CD4-positive, alpha-beta memory T cell (primary cell): ENCODE data around the gene EI24. TPM values are rescaled to one million over a fixed set of nuclear protein-coding genes. Genes with fewer than 3 reads are reported as not detected.
A peak's percentile ranks its signal among the peaks of the same experiment; 100 is the strongest.
"Not testable (repeated sequence)": the region's sequence is repeated elsewhere in the genome, so short reads cannot be mapped to it uniquely, and the experiment has no call there.

Experiments used
- CTCF ChIA-PET: fragments of 350-600 bp; sonication (Branson Sonifier 250); formaldehyde crosslinking; loops from one replicate; lab custom pipeline; 2021; ENCODE audit warnings: inconsistent platforms; ENCODE audit not compliant: partially characterized antibody; lab: Charles Lee
- POLR2A ChIA-PET: fragments of 350-600 bp; sonication (Branson Sonifier 250); formaldehyde crosslinking; loops from one replicate; lab custom pipeline; 2021; ENCODE audit not compliant: partially characterized antibody; lab: Charles Lee
- DNase-seq, 5 donors: peaks; one replicate each; pipeline versions ENCODE4 v3.0.0 to v3.0.0-alpha.2; 2020 to 2022; ENCODE audit warnings: mixed read lengths in 1 of 5
- H3K27ac ChIP-seq: one replicate; pipeline ENCODE4 v1.7.0; 2013; ENCODE audit warnings: low read depth, low read length
- H3K27me3 ChIP-seq: 2 replicates; pipeline ENCODE4 v1.7.0; 2013; ENCODE audit warnings: mild to moderate bottlenecking, low read length, moderate library complexity; ENCODE audit not compliant: insufficient read depth
- H3K36me3 ChIP-seq: 2 replicates; pipeline ENCODE4 v1.7.0; 2013; ENCODE audit warnings: mild to moderate bottlenecking, low read length, moderate library complexity; ENCODE audit not compliant: insufficient read depth
- H3K4me1 ChIP-seq: 2 replicates; pipeline ENCODE4 v1.7.0; 2013; ENCODE audit warnings: mild to moderate bottlenecking, low read length, moderate library complexity; ENCODE audit not compliant: insufficient read depth
- H3K4me3 ChIP-seq, 2 donors: one replicate each; pipeline ENCODE4 v1.7.0; 2013; ENCODE audit warnings: low read length in 2 of 2, mild to moderate bottlenecking in 1 of 2
- H3K9me3 ChIP-seq, 2 donors: one replicate each; pipeline ENCODE4 v1.7.0; 2013; ENCODE audit warnings: low read length in 2 of 2, control low read depth in 1 of 2; ENCODE audit not compliant: control insufficient read depth in 1 of 2
- H3K27ac Mint-ChIP-seq, 7 donors: one replicate each; pipeline ENCODE4 v1.8.0; 2020 to 2021; ENCODE audit warnings: mixed read lengths in 7 of 7, mild to moderate bottlenecking in 6 of 7, inconsistent platforms in 3 of 7, moderate library complexity in 3 of 7
- H3K27me3 Mint-ChIP-seq, 2 donors: one replicate each; pipeline ENCODE4 v1.8.0; 2020 to 2021; ENCODE audit warnings: mixed read lengths in 2 of 2
- H3K36me3 Mint-ChIP-seq, 2 donors: one replicate each; pipeline ENCODE4 v1.8.0; 2020 to 2021; ENCODE audit warnings: mixed read lengths in 2 of 2, inconsistent platforms in 1 of 2, mild to moderate bottlenecking in 1 of 2
- H3K4me1 Mint-ChIP-seq, 4 donors: one replicate each; pipeline ENCODE4 v1.8.0; 2020 to 2021; ENCODE audit warnings: mixed read lengths in 4 of 4, mild to moderate bottlenecking in 1 of 4
- H3K4me3 Mint-ChIP-seq, 8 donors: one replicate each; pipeline ENCODE4 v1.8.0; 2020 to 2021; ENCODE audit warnings: mixed read lengths in 8 of 8, mild to moderate bottlenecking in 7 of 8, moderate library complexity in 6 of 8, inconsistent platforms in 3 of 8
- H3K9me3 Mint-ChIP-seq, 8 donors: one replicate each; pipeline ENCODE4 v1.8.0; 2020 to 2021; ENCODE audit warnings: mixed read lengths in 8 of 8, mild to moderate bottlenecking in 5 of 8, inconsistent platforms in 3 of 8, moderate library complexity in 1 of 8
- intact Hi-C: fragments of 100-400 bp; cut with micrococcal nuclease; formaldehyde crosslinking; loops from one replicate; pipeline ENCODE4 v1.15.1; 2023
- polyA plus RNA-seq, 2 donors: library from polyadenylated mRNA; unstranded; fragments of 300-500 nt; fragmentation: Illumina TruSeq; gene quantifications; one replicate each; pipeline ENCODE4 v1.2.3, GENCODE V29; 2021
- total RNA-seq, 2 experiments: library from RNA; stranded (reverse); gene quantifications; one replicate each; pipeline ENCODE4 v1.2.3, GENCODE V29; 2021

EI24 gene
- total RNA-seq (10 to 100 TPM; 35.5 to 36.8 TPM), polyA plus RNA-seq (10 to 100 TPM; 59.5 to 61.2 TPM)

DNA sequence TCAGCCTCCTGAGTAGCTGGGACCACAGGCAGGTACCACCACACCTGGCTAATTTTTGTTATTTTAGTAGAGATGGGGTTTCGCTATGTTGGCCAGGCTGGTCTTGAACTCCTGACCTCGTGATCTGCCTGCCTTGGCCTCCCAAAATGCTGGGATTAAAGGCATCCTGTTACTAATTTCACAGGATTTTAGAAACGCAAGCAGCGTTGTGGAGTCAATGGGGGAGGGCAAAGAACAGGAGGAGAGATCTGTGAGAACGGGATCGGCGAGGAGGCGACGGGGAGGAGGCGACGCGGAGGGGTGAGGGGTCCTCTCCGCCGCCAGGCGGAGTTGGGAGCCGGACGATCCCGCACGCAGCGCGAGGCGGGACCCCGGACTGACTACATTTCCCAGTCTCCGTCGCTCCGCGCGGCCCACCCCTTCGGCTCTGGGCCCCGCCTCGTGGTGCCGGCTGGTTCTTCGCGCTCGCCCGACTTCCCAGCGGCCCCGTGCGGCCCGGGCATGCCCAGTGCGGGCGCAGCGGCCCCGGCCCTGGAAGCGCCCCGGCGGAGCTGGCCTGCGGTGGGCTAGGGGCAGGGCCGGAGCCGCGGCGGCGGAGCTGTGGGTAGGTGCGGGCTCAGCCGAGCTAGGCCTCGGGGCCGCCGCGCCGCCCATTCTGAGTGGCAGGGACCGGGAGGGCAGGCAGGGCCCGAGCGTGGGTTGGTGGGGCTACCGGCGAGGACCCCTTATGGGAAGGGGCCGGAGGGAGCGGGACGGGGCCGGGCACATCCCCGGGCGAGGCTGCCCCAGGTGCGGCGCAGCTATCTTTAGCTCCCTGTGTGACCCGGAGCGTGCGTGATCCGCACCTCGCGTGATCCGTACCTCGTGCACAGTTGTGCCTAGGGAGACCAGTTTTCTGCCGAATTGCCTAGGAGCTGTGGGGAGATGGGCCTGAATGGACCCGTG lies at the start of gene EI24:
EI24 (plus strand) TSS at position 508 of the 945 bp plus-strand sequence. CDS start 3,051 bp downstream, outside the sequence.
- peak within 1 kb of the TSS; percentile 81 for H3K27ac ChIP-seq
- H3K4me1 ChIP-seq = peaks cover 25% of the 10 kb centered on the region
- no peaks in the 10 kb centered on the region for H3K27me3 ChIP-seq
- peaks cover 0 to 1% of the 10 kb centered on the region in 2 donors for H3K27me3 Mint-ChIP-seq
- peaks cover 13 to 32% (median 18%) of the 10 kb centered on the region in 4 donors for H3K4me1 Mint-ChIP-seq
- peaks cover 8% of the 10 kb centered on the region for H3K36me3 ChIP-seq
- DNase-seq = peak; percentile 83 to 86 (median 85)
- no peaks in the 10 kb centered on the region for H3K9me3 Mint-ChIP-seq
- POLR2A ChIA-PET = interaction anchor here (1.0 to 3.5 kb wide), 15 partner anchors 11 to 735 kb away, joined by 3 to 107 read pairs (median 5); partner anchors contain the start of genes CCDC15, CHEK1, DCPS and FOXRED1
- H3K4me3 Mint-ChIP-seq = peak within 1 kb of the TSS; percentile 88 to 95 (median 93)
- H3K4me3 ChIP-seq = peak within 1 kb of the TSS; percentile 84 to 93
- H3K9me3 ChIP-seq = no peaks in the 10 kb centered on the region
- peaks cover 5 to 16% of the 10 kb centered on the region in 2 donors for H3K36me3 Mint-ChIP-seq
- CTCF ChIA-PET = interaction anchor here (0.9 to 4.4 kb wide), 17 partner anchors 9 to 334 kb away, joined by 3 to 37 read pairs (median 3); partner anchors contain the start of genes CHEK1, PUS3 and STT3A
- intact Hi-C loops = loop anchor here (1.0 to 10.0 kb wide), 6 partner anchors 23 to 696 kb away; partner anchors contain the start of genes CCDC15, CHEK1, FOXRED1 and HYLS1
- peak within 1 kb of the TSS; percentile 85 to 97 (median 94) for H3K27ac Mint-ChIP-seq

DNA sequence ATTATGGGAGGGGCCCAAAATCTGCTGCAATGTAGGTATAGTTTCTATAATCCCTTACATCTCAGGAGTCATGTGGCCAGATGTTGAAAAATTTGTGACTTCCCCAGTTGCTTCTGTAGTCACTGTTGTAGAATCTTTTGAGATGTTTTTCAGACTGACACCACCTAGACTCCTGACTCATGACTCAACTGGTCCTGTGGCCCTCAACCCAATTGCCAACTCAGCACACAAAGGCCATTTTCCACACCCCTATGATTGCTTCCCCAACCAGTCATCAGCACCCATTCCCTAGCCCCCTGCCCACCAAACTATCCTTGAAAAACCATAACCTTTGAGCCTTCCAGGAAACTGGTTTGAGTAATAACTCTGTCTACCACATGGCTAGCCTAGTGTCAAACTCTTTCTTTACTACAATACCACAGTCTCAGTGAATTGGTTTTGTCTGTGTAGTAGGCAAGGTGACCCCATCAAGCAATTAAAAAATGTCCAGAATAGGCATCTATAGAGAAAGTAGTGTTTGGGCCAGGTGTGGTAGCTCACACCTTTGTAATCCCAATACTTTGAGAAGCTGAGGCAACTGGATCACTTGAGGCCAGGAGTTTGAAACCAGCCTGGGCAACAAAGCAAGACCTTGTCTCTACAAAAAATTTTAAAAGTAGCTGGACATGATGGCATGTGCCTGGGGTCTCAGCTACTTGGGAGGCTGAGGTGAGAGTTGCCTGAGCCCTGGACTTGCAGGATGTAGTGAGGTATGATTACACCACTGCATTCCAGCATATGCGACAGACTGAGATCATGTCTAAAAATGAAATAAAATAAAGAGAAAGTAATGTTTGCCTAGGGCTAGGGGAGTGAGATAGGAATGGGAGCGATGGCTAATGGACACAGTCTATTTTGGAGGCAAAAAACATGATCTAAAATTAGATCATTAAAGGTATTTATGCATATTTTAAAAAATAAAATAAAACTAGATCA lies 49.1 kb upstream of the EI24 start:
- ChIA-PET CTCF (no interaction called here), POLR2A (no interaction called here)
- H3K27me3 ChIP-seq = no peaks in the 10 kb centered on the region
- intact Hi-C loops = no loop called here
- H3K27ac Mint-ChIP-seq = no peak overlapping the region
- H3K36me3 Mint-ChIP-seq = peaks cover 0 to 3% of the 10 kb centered on the region in 2 donors
- DNase-seq = no peak
- peaks cover 2% of the 10 kb centered on the region for H3K4me1 ChIP-seq
- H3K4me1 Mint-ChIP-seq = peaks cover 5 to 9% (median 6%) of the 10 kb centered on the region in 4 donors
- no peaks in the 10 kb centered on the region for H3K9me3 ChIP-seq
- H3K27me3 Mint-ChIP-seq = no peaks in the 10 kb centered on the region
- H3K4me3 Mint-ChIP-seq = no peak overlapping the region
- no peak overlapping the region for H3K4me3 ChIP-seq
- H3K36me3 ChIP-seq = no peaks in the 10 kb centered on the region
- no peak overlapping the region for H3K27ac ChIP-seq
- peaks cover 0 to 11% (median 3%) of the 10 kb centered on the region in 8 donors for H3K9me3 Mint-ChIP-seq

DNA sequence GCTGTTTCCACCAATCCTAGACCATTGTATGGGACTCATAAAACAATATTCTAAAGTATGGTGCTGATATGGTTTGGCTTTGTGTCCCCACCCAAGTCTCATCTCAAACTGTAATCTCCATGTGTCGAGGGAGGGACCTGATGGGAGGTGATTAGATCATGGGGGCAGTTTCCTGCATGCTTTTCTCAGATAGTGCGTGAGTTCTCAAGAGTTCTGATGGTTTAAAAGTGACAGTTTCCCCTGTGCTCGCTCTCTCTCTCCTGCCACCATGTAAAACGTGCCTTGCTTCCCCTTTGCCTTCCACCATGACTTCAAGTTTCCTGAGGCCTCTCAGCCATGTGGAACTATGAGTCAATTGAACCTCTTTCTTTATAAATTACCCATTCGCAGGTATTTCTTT lies 44.0 kb upstream of the EI24 start:
- H3K27me3 Mint-ChIP-seq = peaks cover 0 to 4% of the 10 kb centered on the region in 2 donors
- no peaks in the 10 kb centered on the region for H3K36me3 ChIP-seq
- ChIA-PET POLR2A (no interaction called here), CTCF (no interaction called here)
- no peaks in the 10 kb centered on the region for H3K9me3 ChIP-seq
- no peaks in the 10 kb centered on the region for H3K27me3 ChIP-seq
- H3K4me3 Mint-ChIP-seq = no peak overlapping the region
- H3K9me3 Mint-ChIP-seq = peaks cover 0 to 16% (median 6%) of the 10 kb centered on the region in 8 donors
- H3K27ac ChIP-seq = no peak overlapping the region
- no peaks in the 10 kb centered on the region for H3K36me3 Mint-ChIP-seq
- H3K4me1 ChIP-seq = no peaks in the 10 kb centered on the region
- intact Hi-C loops = no loop called here
- H3K4me1 Mint-ChIP-seq = peaks cover 0 to 3% (median 0%) of the 10 kb centered on the region in 4 donors
- H3K4me3 ChIP-seq = no peak overlapping the region
- no peak for DNase-seq
- H3K27ac Mint-ChIP-seq = no peak overlapping the region

- H3K4me3 Mint-ChIP-seq = no peak overlapping the region
- peaks cover 0 to 3% (median 0%) of the 10 kb centered on the region in 4 donors for H3K4me1 Mint-ChIP-seq
- Histone ChIP-seq H3K27ac (no peak overlapping the region), H3K4me1 (no peaks in the 10 kb centered on the region), H3K27me3 (no peaks in the 10 kb centered on the region), H3K36me3 (no peaks in the 10 kb centered on the region), H3K4me3 (no peak overlapping the region), H3K9me3 (no peaks in the 10 kb centered on the region)
- peaks cover 4 to 14% of the 10 kb centered on the region in 2 donors for H3K27me3 Mint-ChIP-seq
- no peak for DNase-seq
- H3K36me3 Mint-ChIP-seq = no peaks in the 10 kb centered on the region
- intact Hi-C loops = no loop called here
- H3K27ac Mint-ChIP-seq = no peak overlapping the region
- POLR2A ChIA-PET = no interaction called here
- H3K9me3 Mint-ChIP-seq = peaks cover 0 to 3% (median 0%) of the 10 kb centered on the region in 8 donors
- CTCF ChIA-PET = no interaction called here
Observed at GRCh38 chr11:125532668-125533067, 36.6 kb upstream of the EI24 start.

DNA sequence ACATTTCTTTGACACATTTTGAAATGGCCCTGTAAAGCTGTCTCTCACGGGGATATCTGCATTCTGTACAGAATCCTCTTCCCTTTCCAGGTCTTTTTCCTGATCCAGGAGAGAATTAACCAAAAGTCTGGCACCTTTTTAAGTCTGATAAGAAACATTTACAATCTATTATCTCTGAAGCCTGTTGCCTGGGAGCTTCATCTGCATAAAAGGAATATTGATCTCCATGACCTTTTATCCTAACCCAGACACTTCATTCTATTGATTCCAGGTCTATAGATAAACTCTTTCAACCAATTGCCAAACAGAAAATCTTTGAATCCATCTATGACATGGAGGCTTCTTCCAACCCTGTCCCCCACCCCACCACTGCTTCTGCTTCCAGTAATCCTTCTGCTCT lies 33.7 kb upstream of the EI24 start:
- Mint-ChIP-seq H3K9me3 (peaks cover 0 to 3% (median 0%) of the 10 kb centered on the region in 8 donors), H3K27me3 (peaks cover 4 to 9% of the 10 kb centered on the region in 2 donors), H3K4me1 (no peaks in the 10 kb centered on the region), H3K27ac (no peak overlapping the region), H3K4me3 (no peak overlapping the region), H3K36me3 (no peaks in the 10 kb centered on the region)
- CTCF ChIA-PET = no interaction called here
- no peak for DNase-seq
- no peaks in the 10 kb centered on the region for H3K4me1 ChIP-seq
- H3K27ac ChIP-seq = no peak overlapping the region
- intact Hi-C loops = no loop called here
- H3K27me3 ChIP-seq = no peaks in the 10 kb centered on the region
- H3K9me3 ChIP-seq = no peaks in the 10 kb centered on the region
- H3K4me3 ChIP-seq = no peak overlapping the region
- POLR2A ChIA-PET = no interaction called here
- no peaks in the 10 kb centered on the region for H3K36me3 ChIP-seq

GRCh38 chr11:125536834-125537233 lies 32.4 kb upstream of the EI24 start:
- H3K27ac Mint-ChIP-seq, POLR2A ChIA-PET, H3K36me3 ChIP-seq, H3K27ac ChIP-seq, H3K9me3 Mint-ChIP-seq, H3K4me3 ChIP-seq, H3K27me3 ChIP-seq, H3K27me3 Mint-ChIP-seq, intact Hi-C loops, DNase-seq, H3K4me1 Mint-ChIP-seq, H3K9me3 ChIP-seq, CTCF ChIA-PET, H3K36me3 Mint-ChIP-seq, H3K4me3 Mint-ChIP-seq, H3K4me1 ChIP-seq: not testable (repeated sequence)
